ENCODE data around the gene CASR. TPM values are rescaled to one million over a fixed set of nuclear protein-coding genes. Genes with fewer than 3 reads are reported as not detected.
"Not testable (repeated sequence)": the region's sequence is repeated elsewhere in the genome, so short reads cannot be mapped to it uniquely, and the experiment has no call there.

Gene CASR
- total RNA-seq, 1 donor from 2014 or later = not detected

DNA sequence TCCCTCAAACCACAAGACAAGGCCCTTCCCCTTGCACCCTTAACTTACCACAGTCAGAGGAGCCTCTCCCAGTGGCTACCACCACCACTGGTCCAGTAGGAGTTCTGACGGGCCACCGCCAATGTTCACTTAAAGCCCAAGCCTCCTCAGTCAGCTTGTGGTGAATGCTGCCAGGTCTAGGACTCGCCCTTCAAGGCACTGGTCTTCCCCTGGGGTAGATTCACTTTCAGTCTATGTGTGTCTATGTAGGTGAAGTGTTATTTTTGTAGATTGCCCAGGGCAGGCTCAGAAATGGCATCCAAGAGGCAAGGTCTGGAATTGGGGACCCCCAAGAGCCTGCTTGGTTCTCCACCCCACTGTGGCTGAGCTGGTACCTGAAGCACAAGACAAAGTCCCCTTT lies 15.4 kb upstream of the CASR start:
- H3K9me3 Mint-ChIP-seq (ENCODE audit: low read depth) = peaks cover 26% of the 10 kb centered on the region
- H3K4me3 Mint-ChIP-seq (ENCODE audit: unreplicated experiment) = no peak overlapping the region

DNA sequence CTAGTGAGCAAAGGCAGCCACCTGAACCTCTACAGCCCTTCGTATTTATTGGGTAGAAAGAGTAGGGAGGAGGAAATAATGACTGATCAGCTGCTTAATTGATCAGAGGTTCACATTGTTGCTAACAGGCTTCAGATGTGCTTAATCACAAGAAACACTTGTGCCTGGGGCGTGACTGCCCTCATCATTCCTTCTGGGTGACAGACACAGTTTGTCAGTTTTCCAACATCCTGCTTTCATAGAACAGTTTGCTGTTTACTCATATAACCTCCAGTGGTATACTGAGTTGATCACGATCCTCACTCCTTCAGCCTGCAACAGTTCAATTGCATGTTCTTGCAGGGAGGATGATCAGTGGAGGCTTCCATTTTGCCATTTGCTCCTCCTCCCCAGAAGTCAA lies 13.6 kb upstream of the CASR start:
- TF ChIP-seq, protein P1, sequence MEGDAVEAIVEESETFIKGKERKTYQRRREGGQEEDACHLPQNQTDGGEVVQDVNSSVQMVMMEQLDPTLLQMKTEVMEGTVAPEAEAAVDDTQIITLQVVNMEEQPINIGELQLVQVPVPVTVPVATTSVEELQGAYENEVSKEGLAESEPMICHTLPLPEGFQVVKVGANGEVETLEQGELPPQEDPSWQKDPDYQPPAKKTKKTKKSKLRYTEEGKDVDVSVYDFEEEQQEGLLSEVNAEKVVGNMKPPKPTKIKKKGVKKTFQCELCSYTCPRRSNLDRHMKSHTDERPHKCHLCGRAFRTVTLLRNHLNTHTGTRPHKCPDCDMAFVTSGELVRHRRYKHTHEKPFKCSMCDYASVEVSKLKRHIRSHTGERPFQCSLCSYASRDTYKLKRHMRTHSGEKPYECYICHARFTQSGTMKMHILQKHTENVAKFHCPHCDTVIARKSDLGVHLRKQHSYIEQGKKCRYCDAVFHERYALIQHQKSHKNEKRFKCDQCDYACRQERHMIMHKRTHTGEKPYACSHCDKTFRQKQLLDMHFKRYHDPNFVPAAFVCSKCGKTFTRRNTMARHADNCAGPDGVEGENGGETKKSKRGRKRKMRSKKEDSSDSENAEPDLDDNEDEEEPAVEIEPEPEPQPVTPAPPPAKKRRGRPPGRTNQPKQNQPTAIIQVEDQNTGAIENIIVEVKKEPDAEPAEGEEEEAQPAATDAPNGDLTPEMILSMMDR (IDR thresholded peaks at IDR 0.05) = no peak
- no peak for DNase-seq (ENCODE audit: low spot score)
- Mint-ChIP-seq H3K9me3 (ENCODE audit: low read depth) (peaks cover 34% of the 10 kb centered on the region), H3K4me1 (ENCODE audit: low read depth) (no peaks in the 10 kb centered on the region), H3K27me3 (ENCODE audit: low read depth) (no peaks in the 10 kb centered on the region), H3K36me3 (ENCODE audit: low read depth) (no peaks in the 10 kb centered on the region), H3K27ac (ENCODE audit: unreplicated experiment) (no peak overlapping the region), H3K4me3 (ENCODE audit: unreplicated experiment) (no peak overlapping the region)

More for the DNA sequence above, 15.4 kb upstream of the CASR start:
- Mint-ChIP-seq H3K27ac (ENCODE audit: unreplicated experiment) (no peak overlapping the region), H3K4me1 (ENCODE audit: low read depth) (no peaks in the 10 kb centered on the region), H3K36me3 (ENCODE audit: low read depth) (no peaks in the 10 kb centered on the region), H3K27me3 (ENCODE audit: low read depth) (no peaks in the 10 kb centered on the region)
- no peak for DNase-seq (ENCODE audit: low spot score)
- TF ChIP-seq, protein P1 (IDR thresholded peaks at IDR 0.05) = no peak

DNA sequence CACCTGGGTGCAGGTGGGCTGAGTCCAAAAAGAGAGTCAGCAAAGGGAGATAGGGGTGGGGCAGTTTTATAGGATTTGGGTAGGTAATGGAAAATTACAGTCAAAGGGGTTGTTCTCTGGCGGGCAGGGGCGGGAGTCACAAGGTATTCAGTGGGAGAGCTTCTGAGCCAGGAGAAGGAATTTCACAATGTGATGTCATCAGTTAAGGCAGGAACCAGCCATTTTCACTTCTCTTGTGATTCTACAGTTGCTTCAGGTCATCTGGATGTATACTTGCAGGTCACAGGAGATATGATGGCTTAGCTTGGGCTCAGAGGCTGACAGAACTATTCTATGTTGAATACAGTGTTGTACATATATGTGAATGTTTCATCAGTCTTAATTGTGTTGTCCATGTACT lies 12.1 kb upstream of the CASR start:
- H3K36me3 Mint-ChIP-seq (ENCODE audit: low read depth) = not testable (repeated sequence)

GRCh38 chr3:122178711-122179110 lies 4.8 kb upstream of the CASR start:
- DNase-seq (ENCODE audit: low spot score) = no peak
- H3K27me3 Mint-ChIP-seq (ENCODE audit: low read depth) = peaks cover 38% of the 10 kb centered on the region
- H3K4me3 Mint-ChIP-seq (ENCODE audit: unreplicated experiment) = no peak overlapping the region
- H3K36me3 Mint-ChIP-seq (ENCODE audit: low read depth) = no peaks in the 10 kb centered on the region
- H3K9me3 Mint-ChIP-seq (ENCODE audit: low read depth) = peaks cover 4% of the 10 kb centered on the region
- H3K27ac Mint-ChIP-seq (ENCODE audit: unreplicated experiment) = no peak overlapping the region
- H3K4me1 Mint-ChIP-seq (ENCODE audit: low read depth) = peaks cover 4% of the 10 kb centered on the region
- TF ChIP-seq, protein P1 (IDR thresholded peaks at IDR 0.05) = no peak

More for the DNA sequence above, 12.1 kb upstream of the CASR start:
- peaks cover 34% of the 10 kb centered on the region for H3K9me3 Mint-ChIP-seq (ENCODE audit: low read depth)
- H3K27ac Mint-ChIP-seq (ENCODE audit: unreplicated experiment); H3K4me1 Mint-ChIP-seq (ENCODE audit: low read depth); DNase-seq (ENCODE audit: low spot score); H3K4me3 Mint-ChIP-seq (ENCODE audit: unreplicated experiment); H3K27me3 Mint-ChIP-seq (ENCODE audit: low read depth): not testable (repeated sequence)

GRCh38 chr3:122183893-122184590 lies 574 bp downstream of the CASR start:
- no peaks in the 10 kb centered on the region for H3K36me3 Mint-ChIP-seq (ENCODE audit: low read depth)
- H3K4me3 Mint-ChIP-seq (ENCODE audit: unreplicated experiment) = peak overlapping the region; percentile 56
- peak; percentile 84 for DNase-seq (ENCODE audit: low spot score)
- H3K27ac Mint-ChIP-seq (ENCODE audit: unreplicated experiment) = no peak overlapping the region
- H3K4me1 Mint-ChIP-seq (ENCODE audit: low read depth) = peaks cover 6% of the 10 kb centered on the region
- H3K27me3 Mint-ChIP-seq (ENCODE audit: low read depth) = peaks cover 64% of the 10 kb centered on the region
- TF ChIP-seq, protein P1 (IDR thresholded peaks at IDR 0.05) = no peak
- no peaks in the 10 kb centered on the region for H3K9me3 Mint-ChIP-seq (ENCODE audit: low read depth)

GRCh38 chr3:122184591-122184929 lies 1.1 kb downstream of the CASR start:
- H3K27me3 Mint-ChIP-seq (ENCODE audit: low read depth) = peaks cover 64% of the 10 kb centered on the region
- peaks cover 6% of the 10 kb centered on the region for H3K4me1 Mint-ChIP-seq (ENCODE audit: low read depth)
- DNase-seq (ENCODE audit: low spot score) = no peak
- H3K36me3 Mint-ChIP-seq (ENCODE audit: low read depth) = no peaks in the 10 kb centered on the region
- no peak overlapping the region for H3K4me3 Mint-ChIP-seq (ENCODE audit: unreplicated experiment)
- no peaks in the 10 kb centered on the region for H3K9me3 Mint-ChIP-seq (ENCODE audit: low read depth)
- H3K27ac Mint-ChIP-seq (ENCODE audit: unreplicated experiment) = no peak overlapping the region
- TF ChIP-seq, protein P1 (IDR thresholded peaks at IDR 0.05) = no peak
